K562 (cell line): ENCODE data around the gene TICAM1. TPM values are rescaled to one million over a fixed set of nuclear protein-coding genes. Genes with fewer than 3 reads are reported as not detected.

Source experiments
- ARHGAP35 ChIP-seq: fragments of 450-650 bp; IDR thresholded peaks from 2 replicates; pipeline ENCODE4 v1.6.1; 2018; ENCODE audit not compliant: partially characterized antibody
- BCOR ChIP-seq: fragments of 450-650 bp; IDR thresholded peaks from 2 replicates; pipeline ENCODE4 v1.6.1; 2016
- EHMT2 ChIP-seq: fragments of 450-650 bp; IDR thresholded peaks from 2 replicates; pipeline ENCODE4 v1.6.1; 2018; ENCODE audit warnings: antibody characterized with exemption
- GABPB1 ChIP-seq: sonication (generic); formaldehyde crosslinking; IDR thresholded peaks from 2 replicates; pipeline ENCODE4 v1.8.0; 2022; ENCODE audit warnings: mild to moderate bottlenecking, missing genetic modification reagents
- GTF2F1 ChIP-seq: IDR thresholded peaks from 2 replicates; pipeline ENCODE4 v1.6.1; 2011; ENCODE audit warnings: low read depth, low read length, improper control_type of control experiment
- MAFF ChIP-seq: IDR thresholded peaks from 2 replicates; pipeline ENCODE4 v1.6.1; 2012; ENCODE audit warnings: low read length, improper control_type of control experiment
- MED1 ChIP-seq: sonication (generic); formaldehyde crosslinking; IDR thresholded peaks from 2 replicates; pipeline ENCODE4 v1.8.1; 2023; ENCODE audit warnings: missing genetic modification reagents, borderline replicate concordance
- PHF20 ChIP-seq: fragments of 450-650 bp; IDR thresholded peaks from 2 replicates; pipeline ENCODE4 v1.6.1; 2018; ENCODE audit not compliant: partially characterized antibody
- PHF21A ChIP-seq: fragments of 450-650 bp; IDR thresholded peaks from 2 replicates; pipeline ENCODE4 v1.6.1; 2017; ENCODE audit warnings: low read depth, borderline replicate concordance
- SPI1 ChIP-seq: IDR thresholded peaks from 2 replicates; pipeline ENCODE4 v1.6.1; 2011; ENCODE audit warnings: low read depth, low read length, control low read depth, borderline replicate concordance
- ZNF668 ChIP-seq: fragments of 250-450 bp; sonication (Bioruptor Pico); IDR thresholded peaks from 2 replicates; pipeline ENCODE4 v1.8.0; 2022; ENCODE audit warnings: mild to moderate bottlenecking, inconsistent platforms
- ZNF79 ChIP-seq: fragments of 250-450 bp; sonication (Bioruptor Pico); IDR thresholded peaks from 2 replicates; pipeline ENCODE4 v1.4.0; 2020; ENCODE audit warnings: low read depth, mild to moderate bottlenecking, moderate library complexity
- polyA plus RNA-seq, 8 experiments: library from polyadenylated mRNA; depleted of rRNA in 4 of 8; stranded (reverse) in 5 of 8; unstranded in 3 of 8; fragments of >200 nt; fragmentation: Nextera tagmentation in 2 of 8; fragmentation: Illumina TruSeq in 1 of 8; extraction: Ambion mirVana in 2 of 8; extraction: Trizol in 1 of 8; gene quantifications; 2 replicates each; pipeline versions ENCODE4 v1.2.1 to v1.2.3, GENCODE V29; 2011 to 2014; ENCODE audit warnings: inconsistent platforms in 1 of 8, missing spikeins in 1 of 8
- total RNA-seq, 7 experiments: library from RNA; depleted of rRNA in 6 of 7; stranded (reverse); fragments of >200 nt in 6 of 7; fragmentation: Illumina TruSeq in 2 of 7; extraction: Trizol in 2 of 7; gene quantifications; 2 replicates each; pipeline versions ENCODE4 v1.2.1 to v1.2.3, GENCODE V29; 2011 to 2021; ENCODE audit warnings: low replicate concordance in 1 of 7
- TF ChIP-seq, protein P1 (sequence below): IDR thresholded peaks from 3 replicates; pipeline ENCODE4 v1.6.1; 2011; ENCODE audit warnings: borderline replicate concordance, mild to moderate bottlenecking, moderate library complexity; ENCODE audit not compliant: insufficient read length; ENCODE audit errors: extremely low read depth
- TF ChIP-seq, protein P2 (sequence below): sonication (generic); formaldehyde crosslinking; IDR thresholded peaks from 2 replicates; pipeline ENCODE4 v1.8.1; 2023; ENCODE audit warnings: mild to moderate bottlenecking, missing genetic modification reagents
- TF ChIP-seq, protein P3 (sequence below): sonication (generic); formaldehyde crosslinking; IDR thresholded peaks from 2 replicates; pipeline ENCODE4 v1.8.0; 2023; ENCODE audit warnings: mild to moderate bottlenecking, missing genetic modification reagents
- TF ChIP-seq, protein P4 (sequence below): IDR thresholded peaks from 2 replicates; pipeline ENCODE4 v1.6.1; 2016; ENCODE audit warnings: missing genetic modification characterization, missing compliant biosample characterization

Gene TICAM1
- total and polyA plus RNA-seq, 9 of the 15 experiments (the other 6 are each of a cell fraction or from before 2014, with no cell fraction given), result 0.07 to 11.6 (median 1.5) TPM

DNA sequence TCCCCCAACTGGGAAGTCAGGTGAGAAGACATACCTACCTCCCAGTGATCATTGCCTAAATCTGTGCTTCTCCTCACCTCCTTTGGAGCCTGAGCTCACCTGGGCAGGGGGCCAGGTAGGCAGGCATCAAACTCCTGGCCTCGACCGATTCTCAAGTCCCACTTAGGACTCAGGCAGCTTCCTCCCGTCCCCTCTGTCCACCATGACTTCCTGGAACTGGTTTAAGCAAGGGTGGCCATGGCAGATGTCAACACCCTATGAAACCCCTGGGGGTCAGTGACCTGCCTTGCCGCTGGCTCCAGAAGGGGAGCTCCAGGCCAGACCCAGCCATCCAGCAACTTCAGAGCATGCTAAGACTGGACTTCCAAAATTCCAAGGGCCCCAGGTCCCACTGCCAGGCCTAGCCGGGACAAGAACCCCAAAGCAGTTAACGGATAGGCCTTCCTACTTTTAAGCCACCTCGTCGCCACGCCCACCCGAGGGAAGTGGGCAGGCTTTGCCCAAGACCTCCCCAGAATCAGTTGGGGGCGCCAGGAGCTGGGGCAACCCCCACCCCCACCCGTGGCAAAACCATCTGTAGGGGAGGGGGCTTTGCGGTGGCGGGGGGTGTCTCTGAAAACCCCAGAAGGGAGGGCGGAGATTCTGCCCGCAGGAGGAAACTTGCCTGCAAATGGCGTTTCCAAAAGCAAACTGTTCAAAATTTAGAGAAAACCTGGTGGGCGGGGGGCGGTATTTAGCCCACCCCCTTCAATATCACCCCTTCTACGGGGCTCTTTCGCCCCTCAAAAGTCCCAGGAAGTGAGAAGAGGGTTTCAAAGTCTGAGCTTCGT is 35.3 kb upstream of the TICAM1 start (continued):
- TF ChIP-seq, protein P1, sequence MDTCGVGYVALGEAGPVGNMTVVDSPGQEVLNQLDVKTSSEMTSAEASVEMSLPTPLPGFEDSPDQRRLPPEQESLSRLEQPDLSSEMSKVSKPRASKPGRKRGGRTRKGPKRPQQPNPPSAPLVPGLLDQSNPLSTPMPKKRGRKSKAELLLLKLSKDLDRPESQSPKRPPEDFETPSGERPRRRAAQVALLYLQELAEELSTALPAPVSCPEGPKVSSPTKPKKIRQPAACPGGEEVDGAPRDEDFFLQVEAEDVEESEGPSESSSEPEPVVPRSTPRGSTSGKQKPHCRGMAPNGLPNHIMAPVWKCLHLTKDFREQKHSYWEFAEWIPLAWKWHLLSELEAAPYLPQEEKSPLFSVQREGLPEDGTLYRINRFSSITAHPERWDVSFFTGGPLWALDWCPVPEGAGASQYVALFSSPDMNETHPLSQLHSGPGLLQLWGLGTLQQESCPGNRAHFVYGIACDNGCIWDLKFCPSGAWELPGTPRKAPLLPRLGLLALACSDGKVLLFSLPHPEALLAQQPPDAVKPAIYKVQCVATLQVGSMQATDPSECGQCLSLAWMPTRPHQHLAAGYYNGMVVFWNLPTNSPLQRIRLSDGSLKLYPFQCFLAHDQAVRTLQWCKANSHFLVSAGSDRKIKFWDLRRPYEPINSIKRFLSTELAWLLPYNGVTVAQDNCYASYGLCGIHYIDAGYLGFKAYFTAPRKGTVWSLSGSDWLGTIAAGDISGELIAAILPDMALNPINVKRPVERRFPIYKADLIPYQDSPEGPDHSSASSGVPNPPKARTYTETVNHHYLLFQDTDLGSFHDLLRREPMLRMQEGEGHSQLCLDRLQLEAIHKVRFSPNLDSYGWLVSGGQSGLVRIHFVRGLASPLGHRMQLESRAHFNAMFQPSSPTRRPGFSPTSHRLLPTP, result no peak
- TF ChIP-seq GABPB1 (CRISPR knock-in tag) (0 out of 2 replicates have a peak, but pooled peaks have one; percentile 13), MED1 (CRISPR knock-in tag) (no peak), ZNF79 (CRISPR knock-in tag) (no peak), BCOR (no peak), ZNF668 (CRISPR knock-in tag) (no peak), PHF21A (no peak), EHMT2 (0 out of 2 replicates have a peak, but pooled peaks have one; percentile 10), SPI1 (0 out of 2 replicates have a peak, but pooled peaks have one; percentile 11), GTF2F1 (no peak), ARHGAP35 (no peak), PHF20 (no peak), MAFF (no peak)
- TF ChIP-seq, protein P2, sequence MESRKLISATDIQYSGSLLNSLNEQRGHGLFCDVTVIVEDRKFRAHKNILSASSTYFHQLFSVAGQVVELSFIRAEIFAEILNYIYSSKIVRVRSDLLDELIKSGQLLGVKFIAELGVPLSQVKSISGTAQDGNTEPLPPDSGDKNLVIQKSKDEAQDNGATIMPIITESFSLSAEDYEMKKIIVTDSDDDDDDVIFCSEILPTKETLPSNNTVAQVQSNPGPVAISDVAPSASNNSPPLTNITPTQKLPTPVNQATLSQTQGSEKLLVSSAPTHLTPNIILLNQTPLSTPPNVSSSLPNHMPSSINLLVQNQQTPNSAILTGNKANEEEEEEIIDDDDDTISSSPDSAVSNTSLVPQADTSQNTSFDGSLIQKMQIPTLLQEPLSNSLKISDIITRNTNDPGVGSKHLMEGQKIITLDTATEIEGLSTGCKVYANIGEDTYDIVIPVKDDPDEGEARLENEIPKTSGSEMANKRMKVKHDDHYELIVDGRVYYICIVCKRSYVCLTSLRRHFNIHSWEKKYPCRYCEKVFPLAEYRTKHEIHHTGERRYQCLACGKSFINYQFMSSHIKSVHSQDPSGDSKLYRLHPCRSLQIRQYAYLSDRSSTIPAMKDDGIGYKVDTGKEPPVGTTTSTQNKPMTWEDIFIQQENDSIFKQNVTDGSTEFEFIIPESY (CRISPR knock-in tag), result no peak
- TF ChIP-seq, protein P3, sequence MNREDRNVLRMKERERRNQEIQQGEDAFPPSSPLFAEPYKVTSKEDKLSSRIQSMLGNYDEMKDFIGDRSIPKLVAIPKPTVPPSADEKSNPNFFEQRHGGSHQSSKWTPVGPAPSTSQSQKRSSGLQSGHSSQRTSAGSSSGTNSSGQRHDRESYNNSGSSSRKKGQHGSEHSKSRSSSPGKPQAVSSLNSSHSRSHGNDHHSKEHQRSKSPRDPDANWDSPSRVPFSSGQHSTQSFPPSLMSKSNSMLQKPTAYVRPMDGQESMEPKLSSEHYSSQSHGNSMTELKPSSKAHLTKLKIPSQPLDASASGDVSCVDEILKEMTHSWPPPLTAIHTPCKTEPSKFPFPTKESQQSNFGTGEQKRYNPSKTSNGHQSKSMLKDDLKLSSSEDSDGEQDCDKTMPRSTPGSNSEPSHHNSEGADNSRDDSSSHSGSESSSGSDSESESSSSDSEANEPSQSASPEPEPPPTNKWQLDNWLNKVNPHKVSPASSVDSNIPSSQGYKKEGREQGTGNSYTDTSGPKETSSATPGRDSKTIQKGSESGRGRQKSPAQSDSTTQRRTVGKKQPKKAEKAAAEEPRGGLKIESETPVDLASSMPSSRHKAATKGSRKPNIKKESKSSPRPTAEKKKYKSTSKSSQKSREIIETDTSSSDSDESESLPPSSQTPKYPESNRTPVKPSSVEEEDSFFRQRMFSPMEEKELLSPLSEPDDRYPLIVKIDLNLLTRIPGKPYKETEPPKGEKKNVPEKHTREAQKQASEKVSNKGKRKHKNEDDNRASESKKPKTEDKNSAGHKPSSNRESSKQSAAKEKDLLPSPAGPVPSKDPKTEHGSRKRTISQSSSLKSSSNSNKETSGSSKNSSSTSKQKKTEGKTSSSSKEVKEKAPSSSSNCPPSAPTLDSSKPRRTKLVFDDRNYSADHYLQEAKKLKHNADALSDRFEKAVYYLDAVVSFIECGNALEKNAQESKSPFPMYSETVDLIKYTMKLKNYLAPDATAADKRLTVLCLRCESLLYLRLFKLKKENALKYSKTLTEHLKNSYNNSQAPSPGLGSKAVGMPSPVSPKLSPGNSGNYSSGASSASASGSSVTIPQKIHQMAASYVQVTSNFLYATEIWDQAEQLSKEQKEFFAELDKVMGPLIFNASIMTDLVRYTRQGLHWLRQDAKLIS (CRISPR knock-in tag), result no peak
- TF ChIP-seq, protein P4, sequence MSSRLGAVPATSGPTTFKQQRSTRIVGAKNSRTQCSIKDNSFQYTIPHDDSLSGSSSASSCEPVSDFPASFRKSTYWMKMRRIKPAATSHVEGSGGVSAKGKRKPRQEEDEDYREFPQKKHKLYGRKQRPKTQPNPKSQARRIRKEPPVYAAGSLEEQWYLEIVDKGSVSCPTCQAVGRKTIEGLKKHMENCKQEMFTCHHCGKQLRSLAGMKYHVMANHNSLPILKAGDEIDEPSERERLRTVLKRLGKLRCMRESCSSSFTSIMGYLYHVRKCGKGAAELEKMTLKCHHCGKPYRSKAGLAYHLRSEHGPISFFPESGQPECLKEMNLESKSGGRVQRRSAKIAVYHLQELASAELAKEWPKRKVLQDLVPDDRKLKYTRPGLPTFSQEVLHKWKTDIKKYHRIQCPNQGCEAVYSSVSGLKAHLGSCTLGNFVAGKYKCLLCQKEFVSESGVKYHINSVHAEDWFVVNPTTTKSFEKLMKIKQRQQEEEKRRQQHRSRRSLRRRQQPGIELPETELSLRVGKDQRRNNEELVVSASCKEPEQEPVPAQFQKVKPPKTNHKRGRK, result no peak
